Transverse colon (tissue), 4 donors: ENCODE results near the gene CSF1R. TPM values are rescaled to one million over a fixed set of nuclear protein-coding genes. Genes with fewer than 3 reads are reported as not detected.

Experiments used
- DNase-seq: peaks from one replicate; pipeline ENCODE4 v3.0.0-alpha.2; 2019
- H3K27ac ChIP-seq, 4 donors: fragments of 200-600 bp; sonication (generic); 2 replicates each; pipeline ENCODE4 v1.5.1; 2016 to 2018; ENCODE audit warnings: inconsistent platforms in 4 of 4
- H3K27me3 ChIP-seq: fragments of 200-600 bp; sonication (generic); 2 replicates; pipeline ENCODE4 v1.5.1; 2017; ENCODE audit warnings: inconsistent platforms
- H3K36me3 ChIP-seq, 4 donors: fragments of 200-600 bp; sonication (generic); 2 replicates each; pipeline ENCODE4 v1.5.1; 2017 to 2019; ENCODE audit warnings: inconsistent platforms in 4 of 4
- H3K4me1 ChIP-seq, 4 donors: fragments of 200-600 bp; sonication (generic); 2 replicates each; pipeline ENCODE4 v1.5.1; 2017 to 2020; ENCODE audit warnings: inconsistent platforms in 4 of 4
- H3K4me3 ChIP-seq, 4 donors: fragments of 200-600 bp; sonication (generic); 1 replicate in 1 of 4; 2 replicates in 3 of 4; pipeline versions ENCODE4 v1.5.1 to v1.6.1; 2017 to 2019; ENCODE audit warnings: inconsistent platforms in 4 of 4
- H3K9me3 ChIP-seq, 2 donors: fragments of 200-600 bp; sonication (generic); 2 replicates each; pipeline ENCODE4 v1.5.1; 2017 to 2019; ENCODE audit warnings: inconsistent platforms in 2 of 2
- CTCF ChIP-seq, 5 experiments: fragments of 200-600 bp in 3 of 5; fragments of 450-650 bp in 2 of 5; sonication (generic) in 3 of 5; IDR thresholded peaks; 1 replicate in 2 of 5; 2 replicates in 3 of 5; pipeline ENCODE4 v1.5.1; 2016 to 2017; ENCODE audit warnings: antibody characterized with exemption in 5 of 5, inconsistent platforms in 3 of 5, mild to moderate bottlenecking in 2 of 5, moderate library complexity in 1 of 5
- EP300 ChIP-seq: sonication (generic); formaldehyde crosslinking; IDR thresholded peaks from one replicate; pipeline ENCODE4 v1.6.1; 2017; ENCODE audit warnings: antibody characterized with exemption, low read depth
- POLR2A ChIP-seq: fragments of 450-650 bp; IDR thresholded peaks from one replicate; pipeline ENCODE4 v1.6.1; 2016; ENCODE audit warnings: antibody characterized with exemption, mild to moderate bottlenecking, moderate library complexity
- POLR2AphosphoS5 ChIP-seq, 3 donors: sonication (generic); formaldehyde crosslinking; IDR thresholded peaks; one replicate each; pipeline ENCODE4 v1.6.1; 2016; ENCODE audit warnings: antibody characterized with exemption in 3 of 3
- WGBS, 2 donors: methylation state at CpG; one replicate each; pipeline ENCODE4 v1.1.5; 2018; ENCODE audit warnings: low coverage in 1 of 2; 5-methylcytosine and 5-hydroxymethylcytosine counted together
- in situ Hi-C, 4 donors: fragments of 200-750 bp; cut with MboI; loops; one replicate each; pipeline versions ENCODE4 v1.15.0 to v1.15.1; 2017; ENCODE audit warnings: low sequenced_read_pairs in 3 of 4, low pct_ligation_motif_present in 1 of 4, low pct_unique_long_range_greater_than_20kb in 1 of 4
- intact Hi-C: fragments of 100-400 bp; cut with DNase I; formaldehyde crosslinking; loops from one replicate; pipeline ENCODE4 v1.15.1; 2023; ENCODE audit warnings: low total_unique reads
- total RNA-seq, 4 donors: library from RNA; depleted of rRNA; stranded (reverse); fragments of >200 nt; gene quantifications; one replicate each; pipeline ENCODE4 v1.1.0, GENCODE V29; 2016

The CSF1R gene
- total RNA-seq, 4 donors from 2014 or later = 0.60 to 38.9 (median 14.7) TPM

- intact Hi-C loops (no loop called here), in situ Hi-C loops (no loop called here)
- no peak for DNase-seq
Measured at GRCh38 chr5:150064681-150065220, 21.6 kb downstream of the CSF1R start.

DNA sequence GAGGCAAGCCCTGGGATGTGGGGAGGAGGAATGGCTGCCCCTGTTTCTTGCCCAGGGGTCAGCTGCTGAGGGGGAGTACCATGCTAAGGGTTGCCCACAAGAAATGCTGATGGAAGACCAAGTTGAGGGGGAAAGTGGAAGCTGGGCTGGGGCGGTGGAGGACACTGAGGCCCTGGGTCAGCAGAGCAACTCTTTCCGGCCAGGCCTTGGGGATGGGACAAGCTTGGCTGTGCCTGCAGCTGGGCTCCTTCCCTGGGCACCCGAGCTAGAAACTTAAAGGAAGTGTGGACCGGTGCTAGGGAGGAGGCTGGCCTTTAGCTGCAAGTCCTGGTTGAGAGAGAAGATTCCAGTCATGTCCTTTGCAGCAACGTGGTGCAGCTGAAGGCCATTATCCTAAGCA is 22.7 kb downstream of the CSF1R start:
- Histone ChIP-seq H3K27me3 (no peaks in the 10 kb centered on the region), H3K4me1 (peaks cover 0 to 3% (median 0%) of the 10 kb centered on the region in 4 donors), H3K9me3 (no peaks in the 10 kb centered on the region), H3K4me3 (no peak overlapping the region), H3K27ac (no peak overlapping the region), H3K36me3 (no peaks in the 10 kb centered on the region)
- TF ChIP-seq CTCF (IDR thresholded peaks at IDR 0.05) (no peak), POLR2AphosphoS5 (IDR thresholded peaks at IDR 0.05) (no peak), EP300 (no peak), POLR2A (no peak)
- DNase-seq = no peak
- intact Hi-C loops (no loop called here), in situ Hi-C loops (no loop called here)
- WGBS, 2 donors = 70% methylated on average over 5 of the region's 5 CpGs; no CpG with 5 or more reads in 1 of the 2 donors

More at GRCh38 chr5:150064681-150065220, 21.6 kb downstream of the CSF1R start:
- Histone ChIP-seq H3K4me3 (no peak overlapping the region), H3K9me3 (no peaks in the 10 kb centered on the region), H3K36me3 (no peaks in the 10 kb centered on the region), H3K4me1 (peaks cover 0 to 6% (median 0%) of the 10 kb centered on the region in 4 donors), H3K27ac (peak overlapping the region in 2 of 4 donors; percentile 30 to 52), H3K27me3 (no peaks in the 10 kb centered on the region)
- WGBS, 2 donors = 71 to 79% methylated on average over 3 to 7 of the region's 7 CpGs
- TF ChIP-seq POLR2A (no peak), EP300 (no peak), POLR2AphosphoS5 (IDR thresholded peaks at IDR 0.05) (no peak), CTCF (IDR thresholded peaks at IDR 0.05) (no peak)

DNA sequence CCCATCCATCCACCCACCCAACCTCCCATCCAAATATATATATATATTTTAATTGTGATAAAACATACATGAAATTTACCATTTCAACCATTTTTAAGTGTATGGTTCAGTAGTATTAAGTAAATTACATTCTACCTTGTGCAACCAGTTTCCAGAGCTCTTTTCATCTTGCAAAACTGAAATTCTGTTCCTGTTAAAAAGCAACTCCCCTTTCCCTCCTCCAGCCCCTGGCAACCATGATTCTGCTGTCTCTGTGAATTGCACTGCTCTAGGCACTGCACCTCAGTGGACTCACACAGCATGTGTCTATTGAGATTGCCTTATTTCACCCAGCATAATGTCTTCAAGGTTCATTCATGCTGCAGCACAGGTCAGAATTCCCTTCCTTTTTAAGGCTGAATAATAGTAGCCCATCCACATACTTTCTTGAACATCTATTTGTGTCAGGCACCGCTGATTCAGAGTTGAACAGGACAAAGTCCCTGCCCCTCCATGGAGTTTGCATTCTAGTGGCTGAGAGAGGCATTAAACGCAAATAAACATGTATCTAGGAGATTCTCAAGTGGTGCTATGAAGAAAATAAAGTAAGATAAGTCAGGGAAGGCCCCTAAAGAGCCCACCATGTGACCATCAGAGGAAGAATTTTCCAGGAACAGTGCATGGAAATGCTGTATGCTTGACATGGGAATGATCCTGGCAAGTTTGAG is 24.0 kb downstream of the CSF1R start:
- in situ Hi-C loops (no loop called here), intact Hi-C loops (no loop called here)
- no peak overlapping the region for H3K4me3 ChIP-seq
- 57 to 62% methylated on average over 1 to 2 of the region's 2 CpGs for WGBS, 2 donors
- no peak for TF ChIP-seq CTCF (IDR thresholded peaks at IDR 0.05)
- TF ChIP-seq EP300 = no peak
- no peak for TF ChIP-seq POLR2A
- TF ChIP-seq POLR2AphosphoS5 (IDR thresholded peaks at IDR 0.05) = no peak
- no peaks in the 10 kb centered on the region for H3K9me3 ChIP-seq
- H3K27me3 ChIP-seq = no peaks in the 10 kb centered on the region
- DNase-seq = no peak
- H3K4me1 ChIP-seq = no peaks in the 10 kb centered on the region
- no peak overlapping the region for H3K27ac ChIP-seq
- no peaks in the 10 kb centered on the region for H3K36me3 ChIP-seq

- TF ChIP-seq POLR2AphosphoS5 (IDR thresholded peaks at IDR 0.05) = no peak
- TF ChIP-seq POLR2A = no peak
- TF ChIP-seq EP300 = no peak
- TF ChIP-seq CTCF (IDR thresholded peaks at IDR 0.05) = no peak
- Histone ChIP-seq H3K4me3 (no peak overlapping the region), H3K27me3 (no peaks in the 10 kb centered on the region), H3K4me1 (no peaks in the 10 kb centered on the region), H3K9me3 (no peaks in the 10 kb centered on the region), H3K27ac (no peak overlapping the region), H3K36me3 (no peaks in the 10 kb centered on the region)
- 87% methylated on average over 11 of the region's 12 CpGs; no CpG with 5 or more reads in 1 of the 2 donors for WGBS, 2 donors
- no peak for DNase-seq
- intact Hi-C loops (no loop called here), in situ Hi-C loops (no loop called here)
Measured at GRCh38 chr5:150061538-150061995, 24.8 kb downstream of the CSF1R start.
